Measurements from ENCODE around the gene STEAP1B.
"Not testable (repeated sequence)": the region's sequence is repeated elsewhere in the genome, so short reads cannot be mapped to it uniquely, and the experiment has no call there.

DNA sequence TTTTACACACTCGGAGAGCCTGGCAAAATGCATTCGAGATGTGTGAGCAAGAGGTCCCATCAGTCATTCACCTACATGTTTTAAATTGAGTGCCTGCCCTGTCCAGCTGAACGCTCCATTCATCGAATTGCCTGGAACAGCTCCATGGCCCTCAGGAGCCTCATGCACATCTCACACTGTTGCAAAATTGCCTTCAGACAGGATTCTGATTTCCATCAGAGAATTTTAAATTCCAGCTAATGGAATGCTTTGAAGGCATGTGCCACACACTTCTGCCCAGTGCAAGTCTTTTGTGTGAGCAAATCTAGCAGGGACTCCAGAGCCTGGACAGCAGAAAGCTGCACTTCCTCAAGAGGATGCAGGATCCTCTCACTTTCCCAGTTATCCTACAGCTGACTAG, 17.0 kb upstream of the STEAP1B start:
- not testable (repeated sequence) for TF ChIP-seq EZH2 (IDR thresholded peaks at IDR 0.05; ENCODE audit: borderline replicate concordance); CTCF (IDR thresholded peaks at IDR 0.05; ENCODE audit: poor library complexity)

Data from hepatocyte (in vitro differentiated cells).